Liver (tissue), 9 donors: ENCODE data around the gene HINT1. TPM values are rescaled to one million over a fixed set of nuclear protein-coding genes. Genes with fewer than 3 reads are reported as not detected.
A peak's percentile ranks its signal among the peaks of the same experiment; 100 is the strongest.

Experiments
- DNase-seq: peaks from one replicate; pipeline ENCODE4 v3.0.0-alpha.2; 2017; ENCODE audit warnings: low spot score
- H3K27ac ChIP-seq, 2 donors: one replicate each; pipeline ENCODE4 v1.7.0; 2013; ENCODE audit warnings: inconsistent platforms in 2 of 2, low read length in 2 of 2, control low read depth in 1 of 2, low read depth in 1 of 2, mild to moderate bottlenecking in 1 of 2
- H3K27me3 ChIP-seq, 4 donors: one replicate each; pipeline versions ENCODE4 v1.6.1 to v1.7.0; 2013; ENCODE audit warnings: low read length in 3 of 4, inconsistent platforms in 1 of 4, mild to moderate bottlenecking in 1 of 4, moderate library complexity in 1 of 4; ENCODE audit not compliant: control insufficient read depth in 4 of 4, insufficient read depth in 4 of 4
- H3K36me3 ChIP-seq, 4 donors: one replicate each; pipeline versions ENCODE4 v1.6.1 to v1.7.0; 2013; ENCODE audit warnings: low read length in 3 of 4, mild to moderate bottlenecking in 3 of 4, low read depth in 1 of 4, moderate library complexity in 1 of 4; ENCODE audit not compliant: control insufficient read depth in 4 of 4, insufficient read depth in 3 of 4
- H3K4me1 ChIP-seq, 4 donors: one replicate each; pipeline versions ENCODE4 v1.6.1 to v1.7.0; 2013; ENCODE audit warnings: low read length in 3 of 4, mild to moderate bottlenecking in 3 of 4, moderate library complexity in 1 of 4; ENCODE audit not compliant: control insufficient read depth in 4 of 4, insufficient read depth in 4 of 4
- H3K4me3 ChIP-seq, 3 donors: one replicate each; pipeline versions ENCODE4 v1.6.1 to v1.7.0; 2013; ENCODE audit warnings: low read length in 3 of 3, control low read depth in 1 of 3, low read depth in 1 of 3, mild to moderate bottlenecking in 1 of 3
- H3K9ac ChIP-seq, 2 donors: one replicate each; pipeline ENCODE4 v1.7.0; 2013; ENCODE audit warnings: low read length in 2 of 2, mild to moderate bottlenecking in 2 of 2, moderate library complexity in 2 of 2, control low read depth in 1 of 2, low read depth in 1 of 2
- H3K9me3 ChIP-seq, 4 donors: one replicate each; pipeline versions ENCODE4 v1.6.1 to v1.7.0; 2013; ENCODE audit warnings: low read length in 3 of 4; ENCODE audit not compliant: control insufficient read depth in 4 of 4
- RAD21 ChIP-seq, 2 donors: IDR thresholded peaks; 2 replicates each; pipeline ENCODE4 v1.6.1; 2016; ENCODE audit warnings: antibody characterized with exemption in 2 of 2, mild to moderate bottlenecking in 2 of 2
- RXRA ChIP-seq, 2 donors: IDR thresholded peaks; 2 replicates each; pipeline ENCODE4 v1.6.1; 2017 to 2018; ENCODE audit warnings: antibody characterized with exemption in 2 of 2, mild to moderate bottlenecking in 1 of 2
- WGBS: extraction: QIAGEN DNeasy Blood & Tissue Kit; methylation state at CpG from one replicate; pipeline ENCODE4 v1.1.7; 2013; 5-methylcytosine and 5-hydroxymethylcytosine counted together
- polyA plus RNA-seq, 2 donors: library from polyadenylated mRNA; stranded (reverse) in 1 of 2; unstranded in 1 of 2; fragments of 200-250 nt in 1 of 2; fragments of >200 nt in 1 of 2; fragmentation: Nextera tagmentation in 1 of 2; extraction: Ambion mirVana in 1 of 2; gene quantifications; one replicate each; pipeline versions ENCODE4 v1.2.1 to v1.2.3, GENCODE V29; 2013 to 2015
- total RNA-seq, 2 donors: library from RNA; depleted of rRNA; stranded (reverse); fragments of >200 nt; gene quantifications; one replicate each; pipeline ENCODE4 v1.2.3, GENCODE V29; 2014
- TF ChIP-seq, protein P1 (sequence below): fragments of 150-350 bp; IDR thresholded peaks from 2 replicates; pipeline ENCODE4 v1.5.1; 2017; ENCODE audit warnings: improper control_type of control experiment, low read depth, low read length; ENCODE audit not compliant: missing input control
- donor health status: healthy.
- donor health status: healthy.
- donor health status: healthy.
- donor health status: healthy.
- donor health status: healthy.

The HINT1 gene
- total and polyA plus RNA-seq, 4 donors: 112 to 902 (median 314) TPM

DNA sequence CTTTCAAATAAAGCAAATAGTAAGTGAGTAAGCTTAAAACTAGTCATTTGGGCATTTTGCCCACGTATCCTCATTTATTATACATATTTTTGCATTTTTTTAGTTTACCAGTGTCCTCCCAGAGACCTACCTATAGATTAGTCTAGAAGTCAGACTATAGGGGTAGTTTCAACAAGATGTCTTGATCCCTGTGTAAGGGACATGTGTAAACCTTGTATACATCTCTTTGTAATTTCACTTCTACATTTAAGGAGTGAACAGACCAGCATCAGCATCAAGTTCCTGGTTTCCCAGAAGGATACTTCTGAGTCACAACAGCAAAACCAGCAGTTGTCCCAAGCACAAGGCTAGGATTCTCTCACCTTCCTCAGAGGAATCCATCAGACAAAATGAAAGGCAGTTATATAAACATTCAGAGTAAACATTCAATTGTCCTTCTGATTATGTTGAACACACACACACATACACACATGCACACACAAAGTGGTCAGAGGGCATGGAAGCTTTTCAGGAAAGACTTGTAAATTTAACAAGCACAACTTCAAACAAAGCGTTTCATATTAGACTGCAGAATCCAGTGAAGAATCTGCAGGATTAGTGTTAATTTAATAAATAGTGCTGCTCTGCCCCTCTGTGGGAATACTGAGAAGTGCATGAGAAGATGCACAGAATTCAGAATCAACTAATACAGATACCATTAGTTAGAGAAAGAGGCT is 55.4 kb downstream of the HINT1 start:
- TF ChIP-seq, protein P1, sequence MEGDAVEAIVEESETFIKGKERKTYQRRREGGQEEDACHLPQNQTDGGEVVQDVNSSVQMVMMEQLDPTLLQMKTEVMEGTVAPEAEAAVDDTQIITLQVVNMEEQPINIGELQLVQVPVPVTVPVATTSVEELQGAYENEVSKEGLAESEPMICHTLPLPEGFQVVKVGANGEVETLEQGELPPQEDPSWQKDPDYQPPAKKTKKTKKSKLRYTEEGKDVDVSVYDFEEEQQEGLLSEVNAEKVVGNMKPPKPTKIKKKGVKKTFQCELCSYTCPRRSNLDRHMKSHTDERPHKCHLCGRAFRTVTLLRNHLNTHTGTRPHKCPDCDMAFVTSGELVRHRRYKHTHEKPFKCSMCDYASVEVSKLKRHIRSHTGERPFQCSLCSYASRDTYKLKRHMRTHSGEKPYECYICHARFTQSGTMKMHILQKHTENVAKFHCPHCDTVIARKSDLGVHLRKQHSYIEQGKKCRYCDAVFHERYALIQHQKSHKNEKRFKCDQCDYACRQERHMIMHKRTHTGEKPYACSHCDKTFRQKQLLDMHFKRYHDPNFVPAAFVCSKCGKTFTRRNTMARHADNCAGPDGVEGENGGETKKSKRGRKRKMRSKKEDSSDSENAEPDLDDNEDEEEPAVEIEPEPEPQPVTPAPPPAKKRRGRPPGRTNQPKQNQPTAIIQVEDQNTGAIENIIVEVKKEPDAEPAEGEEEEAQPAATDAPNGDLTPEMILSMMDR: peak; percentile 82
- peak; percentile 88 to 89 for TF ChIP-seq RAD21 (IDR thresholded peaks at IDR 0.05)
- TF ChIP-seq RXRA (IDR thresholded peaks at IDR 0.05): no peak
- no peaks in the 10 kb centered on the region for H3K4me1 ChIP-seq
- no peaks in the 10 kb centered on the region for H3K27me3 ChIP-seq
- no peak for DNase-seq
- no peak overlapping the region for H3K9ac ChIP-seq
- H3K4me3 ChIP-seq: no peak overlapping the region
- H3K9me3 ChIP-seq: no peaks in the 10 kb centered on the region
- H3K27ac ChIP-seq: no peak overlapping the region
- 39% methylated on average over 2 of the region's 2 CpGs for WGBS
- H3K36me3 ChIP-seq: no peaks in the 10 kb centered on the region

Other genes starting within 250 kb of the HINT1 start
- gene LYRM7, start 5.7 kb upstream of the HINT1 start, total RNA-seq: 1 to 10 TPM; 5.9 to 7.5 TPM
- 1 to 10 TPM; 2.3 to 5.7 TPM for gene LYRM7, start 5.7 kb upstream of the HINT1 start, polyA plus RNA-seq
- gene CDC42SE2, start 98.8 kb upstream of the HINT1 start, total RNA-seq: 10 to 100 TPM; 20.1 to 31.7 TPM
- 10 to 100 TPM in 1 of 2 donors, 1 to 10 TPM in 1; 7.8 to 13.9 TPM for gene CDC42SE2, start 98.8 kb upstream of the HINT1 start, polyA plus RNA-seq